Esophagus muscularis mucosa (tissue), 4 donors: ENCODE results near the gene REXO2.

Source experiments
- EP300 ChIP-seq: sonication (generic); formaldehyde crosslinking; IDR thresholded peaks from one replicate; pipeline ENCODE4 v1.6.1; 2017; ENCODE audit warnings: antibody characterized with exemption
- POLR2A ChIP-seq: fragments of 450-650 bp; IDR thresholded peaks from one replicate; pipeline ENCODE4 v1.6.1; 2017; ENCODE audit warnings: antibody characterized with exemption, moderate library complexity, mild to moderate bottlenecking, low read depth
- POLR2AphosphoS5 ChIP-seq, 2 donors: sonication (generic); formaldehyde crosslinking; IDR thresholded peaks; one replicate each; pipeline ENCODE4 v1.6.1; 2017; ENCODE audit warnings: antibody characterized with exemption in 2 of 2
- TF ChIP-seq, protein P1 (sequence below), 3 experiments: fragments of 200-600 bp in 2 of 3; fragments of 450-650 bp in 1 of 3; sonication (generic) in 2 of 3; IDR thresholded peaks; one replicate each; pipeline ENCODE4 v1.5.1; 2017 to 2019; ENCODE audit warnings: antibody characterized with exemption in 3 of 3, mild to moderate bottlenecking in 2 of 3, moderate library complexity in 1 of 3

DNA sequence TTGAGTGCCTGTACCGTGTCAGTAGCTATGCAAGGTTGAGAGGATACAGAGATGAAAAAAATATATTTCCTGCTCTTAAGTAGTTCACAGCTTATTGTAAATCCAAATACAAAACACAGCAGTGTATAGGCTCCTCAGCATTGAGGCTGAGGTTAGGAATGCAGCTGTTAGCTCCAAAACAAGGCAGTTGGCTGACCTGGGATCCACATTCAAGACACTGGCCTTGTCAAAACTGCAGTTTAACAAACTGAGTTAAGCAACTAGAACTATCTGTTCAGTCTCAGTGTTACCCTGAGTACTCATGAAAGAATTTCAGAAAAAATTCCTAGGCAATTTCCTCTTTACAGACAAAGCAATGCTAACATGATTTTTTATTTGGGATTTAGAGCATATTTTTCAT lies 42.8 kb downstream of the REXO2 start:
- TF ChIP-seq, protein P1, sequence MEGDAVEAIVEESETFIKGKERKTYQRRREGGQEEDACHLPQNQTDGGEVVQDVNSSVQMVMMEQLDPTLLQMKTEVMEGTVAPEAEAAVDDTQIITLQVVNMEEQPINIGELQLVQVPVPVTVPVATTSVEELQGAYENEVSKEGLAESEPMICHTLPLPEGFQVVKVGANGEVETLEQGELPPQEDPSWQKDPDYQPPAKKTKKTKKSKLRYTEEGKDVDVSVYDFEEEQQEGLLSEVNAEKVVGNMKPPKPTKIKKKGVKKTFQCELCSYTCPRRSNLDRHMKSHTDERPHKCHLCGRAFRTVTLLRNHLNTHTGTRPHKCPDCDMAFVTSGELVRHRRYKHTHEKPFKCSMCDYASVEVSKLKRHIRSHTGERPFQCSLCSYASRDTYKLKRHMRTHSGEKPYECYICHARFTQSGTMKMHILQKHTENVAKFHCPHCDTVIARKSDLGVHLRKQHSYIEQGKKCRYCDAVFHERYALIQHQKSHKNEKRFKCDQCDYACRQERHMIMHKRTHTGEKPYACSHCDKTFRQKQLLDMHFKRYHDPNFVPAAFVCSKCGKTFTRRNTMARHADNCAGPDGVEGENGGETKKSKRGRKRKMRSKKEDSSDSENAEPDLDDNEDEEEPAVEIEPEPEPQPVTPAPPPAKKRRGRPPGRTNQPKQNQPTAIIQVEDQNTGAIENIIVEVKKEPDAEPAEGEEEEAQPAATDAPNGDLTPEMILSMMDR (IDR thresholded peaks at IDR 0.05) = no peak
- TF ChIP-seq POLR2A (no peak), EP300 (no peak), POLR2AphosphoS5 (IDR thresholded peaks at IDR 0.05) (no peak)
